ENCODE measurements around the gene ENO3.

DNA sequence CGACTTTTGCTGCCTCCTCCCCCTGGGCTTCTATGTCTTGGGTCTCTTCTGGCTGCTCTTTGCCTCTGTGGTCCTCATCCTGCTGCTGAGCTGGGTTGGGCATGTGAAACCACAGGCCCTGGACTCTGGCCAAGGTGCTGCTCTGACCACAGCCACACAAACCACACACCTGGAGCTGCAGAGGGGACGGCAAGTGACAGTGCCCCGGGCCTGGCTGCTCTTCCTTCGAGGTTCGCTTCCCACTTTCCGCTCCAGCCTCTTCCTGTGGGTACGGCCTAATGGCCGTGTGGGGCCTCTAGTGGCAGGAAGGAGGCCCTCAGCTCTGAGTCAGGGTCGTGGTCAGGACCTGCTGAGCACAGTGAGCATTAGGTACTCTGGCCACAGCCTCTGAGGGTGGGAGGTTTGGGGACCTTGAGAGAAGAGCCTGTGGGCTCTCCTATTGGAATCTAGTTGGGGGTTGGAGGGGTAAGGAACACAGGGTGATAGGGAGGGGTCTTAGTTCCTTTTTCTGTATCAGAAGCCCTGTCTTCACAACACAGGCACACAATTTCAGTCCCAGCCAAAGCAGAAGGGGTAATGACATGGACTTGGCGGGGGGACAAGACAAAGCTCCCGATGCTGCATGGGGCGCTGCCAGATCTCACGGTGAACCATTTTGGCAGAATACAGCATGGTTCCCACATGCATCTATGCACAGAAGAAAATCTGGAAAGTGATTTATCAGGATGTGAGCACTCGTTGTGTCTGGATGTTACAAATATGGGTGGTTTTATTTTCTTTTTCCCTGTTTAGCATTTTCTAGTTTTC, 16.5 kb upstream of the ENO3 start:
- TF ChIP-seq CTCF (IDR thresholded peaks at IDR 0.05) = peak in 4 of 12 donors; percentile 16 to 40 (median 20)
- no peak for TF ChIP-seq POLR2A (IDR thresholded peaks at IDR 0.05)
